LNCaP clone FGC (cell line): ENCODE data around the gene UBE2M.
"Not testable (repeated sequence)": the region's sequence is repeated elsewhere in the genome, so short reads cannot be mapped to it uniquely, and the experiment has no call there.

ENCODE experiments used
- DNase-seq: peaks from one replicate; pipeline ENCODE4 v3.0.0-alpha.2; 2011; ENCODE audit warnings: low read depth
- H3K4me3 ChIP-seq: 2 replicates; pipeline ENCODE4 v1.5.1; 2011; ENCODE audit warnings: mild to moderate bottlenecking, low read depth, low read length, control low read depth
- TF ChIP-seq, protein P1 (sequence below): IDR thresholded peaks from 2 replicates; pipeline ENCODE4 v1.5.1; 2012; ENCODE audit warnings: mild to moderate bottlenecking; ENCODE audit not compliant: control insufficient read depth, insufficient read depth; ENCODE audit errors: extremely low read depth

The UBE2M gene

DNA sequence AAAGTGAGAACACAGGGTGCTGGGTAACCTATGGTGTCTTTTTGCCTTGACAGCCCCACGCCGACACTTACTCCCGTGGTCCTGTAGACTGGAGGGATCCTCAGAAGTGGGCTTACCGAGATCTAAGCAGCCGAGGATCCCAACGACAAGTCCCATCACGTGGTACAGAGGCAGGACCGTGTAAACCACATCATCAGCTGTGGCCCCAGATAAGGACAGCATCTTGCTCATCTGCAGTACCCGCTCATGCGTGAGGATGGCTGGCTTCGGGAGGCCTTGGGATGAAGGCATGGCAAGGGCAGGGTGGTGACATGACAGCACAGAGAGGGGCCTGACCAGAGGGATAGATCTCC is 48.7 kb downstream of the UBE2M start:
- no peak overlapping the region for H3K4me3 ChIP-seq
- no peak for DNase-seq

DNA sequence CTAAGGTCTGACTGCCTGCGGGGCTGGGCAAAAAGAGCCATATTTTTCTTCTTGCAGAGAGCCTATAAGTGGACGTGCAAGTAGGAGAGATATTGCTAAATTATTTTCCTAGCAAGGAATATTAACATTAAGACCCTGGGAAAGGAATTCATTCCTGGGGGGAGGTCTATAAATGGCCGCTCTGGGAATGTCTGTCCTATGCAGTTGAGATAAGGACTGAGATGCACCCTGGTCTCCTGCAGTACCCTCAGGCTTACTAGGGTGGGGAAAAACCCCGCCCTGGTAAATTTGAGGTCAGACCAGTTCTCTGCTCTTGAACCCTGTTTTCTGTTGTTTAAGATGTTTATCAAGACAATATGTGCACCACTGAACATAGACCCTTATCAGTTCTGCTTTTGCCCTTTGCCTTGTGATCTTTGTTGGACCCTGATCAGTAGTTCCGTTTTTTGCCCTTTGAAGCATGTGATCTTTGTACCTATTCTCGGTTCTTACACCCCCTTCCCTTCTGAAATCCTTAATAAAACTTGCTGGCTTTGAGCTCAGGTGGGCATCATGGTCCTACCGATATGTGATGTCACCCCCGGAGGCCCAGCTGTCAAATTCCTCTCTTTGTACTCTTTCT is 50.7 kb downstream of the UBE2M start:
- H3K4me3 ChIP-seq: not testable (repeated sequence)

More for the DNA sequence above, 48.7 kb downstream of the UBE2M start:
- TF ChIP-seq, protein P1, sequence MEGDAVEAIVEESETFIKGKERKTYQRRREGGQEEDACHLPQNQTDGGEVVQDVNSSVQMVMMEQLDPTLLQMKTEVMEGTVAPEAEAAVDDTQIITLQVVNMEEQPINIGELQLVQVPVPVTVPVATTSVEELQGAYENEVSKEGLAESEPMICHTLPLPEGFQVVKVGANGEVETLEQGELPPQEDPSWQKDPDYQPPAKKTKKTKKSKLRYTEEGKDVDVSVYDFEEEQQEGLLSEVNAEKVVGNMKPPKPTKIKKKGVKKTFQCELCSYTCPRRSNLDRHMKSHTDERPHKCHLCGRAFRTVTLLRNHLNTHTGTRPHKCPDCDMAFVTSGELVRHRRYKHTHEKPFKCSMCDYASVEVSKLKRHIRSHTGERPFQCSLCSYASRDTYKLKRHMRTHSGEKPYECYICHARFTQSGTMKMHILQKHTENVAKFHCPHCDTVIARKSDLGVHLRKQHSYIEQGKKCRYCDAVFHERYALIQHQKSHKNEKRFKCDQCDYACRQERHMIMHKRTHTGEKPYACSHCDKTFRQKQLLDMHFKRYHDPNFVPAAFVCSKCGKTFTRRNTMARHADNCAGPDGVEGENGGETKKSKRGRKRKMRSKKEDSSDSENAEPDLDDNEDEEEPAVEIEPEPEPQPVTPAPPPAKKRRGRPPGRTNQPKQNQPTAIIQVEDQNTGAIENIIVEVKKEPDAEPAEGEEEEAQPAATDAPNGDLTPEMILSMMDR: no peak

More for the DNA sequence above, 50.7 kb downstream of the UBE2M start:
- not testable (repeated sequence) for DNase-seq
